ENCODE measurements around the gene HNRNPF.

GRCh38 chr10:43350686-43351085, 58.3 kb downstream of the HNRNPF start:
- no peak for TF ChIP-seq CTCF (IDR thresholded peaks at IDR 0.05; ENCODE audit: borderline replicate concordance, extremely low read depth, low read length, poor library complexity, severe bottlenecking)
- TF ChIP-seq EZH2 (IDR thresholded peaks at IDR 0.05; ENCODE audit: borderline replicate concordance, low read depth, low read length, severe bottlenecking): no peak
